Activated gamma-delta T cell treated with anti-CD3 and anti-CD28 coated beads, Interleukin-2, amount 50 U/mL, for 16 hours (primary cell): ENCODE measurements around the gene OVOL1.
"Not testable (repeated sequence)": the region's sequence is repeated elsewhere in the genome, so short reads cannot be mapped to it uniquely, and the experiment has no call there.

Source experiments
- DNase-seq: peaks from one replicate; pipeline ENCODE4 v3.0.0-alpha.2; 2020; ENCODE audit warnings: low read depth

Gene OVOL1

DNA sequence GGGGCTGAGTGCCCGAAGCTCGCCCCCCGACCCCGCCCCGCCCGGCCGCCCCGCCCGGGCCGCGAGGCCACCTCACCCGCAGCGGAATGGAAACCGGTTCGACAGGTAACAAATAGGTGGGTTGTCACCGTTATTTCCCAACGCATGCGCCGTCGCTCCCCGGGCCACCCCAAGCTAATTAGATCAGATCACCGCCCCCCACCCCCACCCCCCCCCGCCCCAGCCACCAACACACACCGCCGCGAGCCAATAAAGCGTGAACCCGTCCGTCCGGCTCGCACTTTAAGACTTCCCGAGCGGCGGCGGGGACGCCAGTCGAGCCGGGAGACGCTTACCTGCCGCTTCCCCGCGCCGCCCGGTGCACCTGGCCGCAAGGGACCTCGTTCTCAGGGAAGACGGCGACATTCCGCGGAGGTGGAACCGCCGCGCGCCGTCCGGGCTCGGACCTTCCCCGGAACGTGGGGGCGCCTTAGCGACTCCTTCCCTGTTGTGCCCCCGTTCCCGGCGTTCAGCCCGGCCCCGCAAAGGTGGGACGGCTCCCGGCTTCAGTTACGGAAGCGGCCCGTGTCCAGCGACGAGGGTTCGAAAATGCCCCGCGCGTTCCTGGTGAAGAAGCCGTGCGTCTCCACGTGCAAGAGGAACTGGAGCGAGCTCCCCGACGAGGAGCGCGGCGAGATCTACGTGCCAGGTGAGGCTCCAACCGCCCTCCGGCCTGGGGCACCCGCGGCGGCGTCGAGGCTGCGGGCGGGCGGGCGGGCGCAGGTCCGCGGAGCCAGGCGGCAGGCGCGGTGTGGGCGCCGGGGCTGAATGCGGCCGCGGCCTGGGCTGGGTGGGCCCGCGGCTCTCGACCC is at the start of gene OVOL1:
Gene OVOL1, plus strand, starts transcription at position 278 of the 851 bp plus-strand sequence. Its CDS starts 311 bp downstream, at position 589.
- DNase-seq, result no peak

DNA sequence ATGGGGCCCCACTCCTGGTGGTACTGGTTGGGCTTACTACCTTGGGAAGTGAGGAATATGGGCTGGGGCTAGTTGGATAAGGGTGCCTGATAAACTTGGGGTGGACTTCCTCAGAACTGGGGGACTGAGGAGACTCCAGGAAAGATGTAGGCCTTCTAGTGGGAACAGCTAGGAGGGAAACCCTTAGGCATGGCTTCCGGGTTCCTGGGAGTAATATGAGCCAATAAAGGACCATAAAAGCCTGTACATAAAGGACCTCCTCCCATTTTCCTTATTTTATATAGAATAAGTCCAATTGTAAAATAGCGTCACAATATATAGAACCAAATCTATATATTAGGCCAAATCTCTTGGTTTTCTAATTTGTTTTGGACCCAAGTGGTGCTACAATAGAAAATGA is 47.8 kb upstream of the OVOL1 start:
- no peak for DNase-seq

- no peak for DNase-seq
Observed at GRCh38 chr11:65741185-65741584, 45.7 kb upstream of the OVOL1 start.

- no peak for DNase-seq
Observed at GRCh38 chr11:65742353-65742752, 44.5 kb upstream of the OVOL1 start.

DNA sequence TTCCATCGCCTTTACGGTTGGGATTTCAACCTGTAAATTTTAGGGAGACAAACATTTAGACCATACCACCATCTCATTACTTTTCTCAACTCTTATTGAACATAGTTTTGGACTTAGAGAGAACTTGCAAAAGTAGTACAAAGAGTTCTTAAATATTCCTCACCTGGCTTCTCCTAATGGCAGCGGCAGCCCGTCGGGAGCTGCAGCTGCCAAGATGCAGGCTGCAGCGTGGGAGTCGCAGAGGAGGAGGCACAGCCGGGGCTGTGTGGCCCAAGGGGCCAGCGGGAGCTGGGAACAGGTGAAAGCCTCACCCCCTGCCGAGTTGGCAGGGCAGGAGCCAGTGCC is 43.2 kb upstream of the OVOL1 start:
- DNase-seq, result no peak

DNA sequence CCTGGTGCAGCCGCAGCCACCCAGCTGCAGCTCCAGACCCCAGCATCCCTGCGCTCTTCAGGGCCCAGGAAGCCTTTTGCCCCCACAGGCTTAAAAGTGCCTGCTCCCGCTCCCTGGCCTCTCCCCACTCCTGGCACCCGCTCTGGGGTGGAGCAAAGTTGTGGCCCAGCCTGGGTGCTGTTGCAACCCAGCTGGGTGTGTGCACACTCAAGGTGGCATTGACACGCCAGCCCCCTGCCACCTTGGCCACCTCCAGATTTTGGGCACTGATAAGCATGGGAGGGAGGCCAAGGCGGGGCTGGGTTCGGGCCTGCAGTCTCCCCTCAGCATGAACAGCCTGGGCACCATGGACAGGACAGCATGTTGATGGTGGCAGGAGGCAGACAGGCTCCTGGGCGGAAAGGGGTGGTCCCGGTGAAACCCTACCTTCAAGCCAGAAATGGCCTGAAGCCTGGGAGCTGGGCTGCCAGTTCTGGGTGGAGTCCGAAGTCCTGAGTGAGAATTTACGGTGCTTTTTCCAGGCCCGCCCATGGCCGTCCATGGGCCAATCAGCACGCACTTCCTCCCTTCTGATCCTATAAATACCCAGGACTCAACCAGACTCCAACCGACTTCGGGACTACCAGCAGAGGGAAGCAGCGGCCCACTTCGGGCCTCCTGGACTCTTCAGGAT is 42.7 kb upstream of the OVOL1 start:
- no peak for DNase-seq

GRCh38 chr11:65744699-65745042 is 42.2 kb upstream of the OVOL1 start:
- DNase-seq, result no peak

DNA sequence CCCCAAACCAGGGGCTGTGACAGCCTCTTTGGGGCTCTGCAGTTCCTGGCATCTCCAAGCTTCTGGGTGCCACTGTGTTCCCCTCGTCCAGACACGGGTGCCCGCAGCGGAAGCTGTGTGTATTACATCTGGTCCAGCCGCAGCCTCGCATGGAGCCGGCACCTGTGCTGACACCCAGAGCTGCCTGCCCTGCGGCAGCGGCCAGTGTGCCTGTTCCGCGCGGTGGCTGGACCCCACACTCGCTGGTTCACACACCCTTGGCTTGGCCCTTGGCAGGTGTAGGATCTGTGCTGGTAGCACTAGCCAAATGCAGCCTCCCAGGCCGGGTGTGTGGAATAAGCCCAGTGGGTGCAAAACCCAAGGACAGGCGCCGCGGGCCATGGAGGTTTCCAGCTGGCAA is 41.8 kb upstream of the OVOL1 start:
- no peak for DNase-seq

DNA sequence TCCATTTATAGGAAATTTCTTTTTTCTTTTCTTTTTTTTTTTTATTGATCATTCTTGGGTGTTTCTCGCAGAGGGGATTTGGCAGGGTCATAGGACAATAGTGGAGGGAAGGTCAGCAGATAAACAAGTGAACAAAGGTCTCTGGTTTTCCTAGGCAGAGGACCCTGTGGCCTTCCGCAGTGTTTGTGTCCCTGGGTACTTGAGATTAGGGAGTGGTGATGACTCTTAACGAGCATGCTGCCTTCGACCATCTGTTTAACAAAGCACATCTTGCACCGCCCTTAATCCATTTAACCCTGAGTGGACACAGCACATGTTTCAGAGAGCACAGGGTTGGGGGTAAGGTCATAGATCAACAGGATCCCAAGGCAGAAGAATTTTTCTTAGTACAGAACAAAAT is 24.7 kb upstream of the OVOL1 start:
- DNase-seq, result not testable (repeated sequence)

DNA sequence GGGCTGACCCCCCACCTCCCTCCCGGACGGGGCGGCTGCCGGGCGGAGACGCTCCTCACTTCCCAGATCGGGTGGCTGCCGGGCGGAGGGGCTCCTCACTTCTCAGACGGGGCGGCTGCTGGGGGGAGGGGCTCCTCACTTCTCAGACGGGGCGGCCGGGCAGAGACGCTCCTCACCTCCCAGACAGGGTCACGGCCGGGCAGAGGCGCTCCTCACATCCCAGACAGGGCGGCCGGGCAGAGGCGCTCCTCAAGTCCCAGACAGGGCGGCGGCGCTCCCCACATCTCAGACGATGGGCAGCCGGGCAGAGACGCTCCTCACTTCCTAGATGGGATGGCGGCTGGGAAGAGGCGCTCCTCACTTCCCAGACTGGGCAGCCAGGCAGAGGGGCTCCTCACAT is 24.0 kb upstream of the OVOL1 start:
- not testable (repeated sequence) for DNase-seq

DNA sequence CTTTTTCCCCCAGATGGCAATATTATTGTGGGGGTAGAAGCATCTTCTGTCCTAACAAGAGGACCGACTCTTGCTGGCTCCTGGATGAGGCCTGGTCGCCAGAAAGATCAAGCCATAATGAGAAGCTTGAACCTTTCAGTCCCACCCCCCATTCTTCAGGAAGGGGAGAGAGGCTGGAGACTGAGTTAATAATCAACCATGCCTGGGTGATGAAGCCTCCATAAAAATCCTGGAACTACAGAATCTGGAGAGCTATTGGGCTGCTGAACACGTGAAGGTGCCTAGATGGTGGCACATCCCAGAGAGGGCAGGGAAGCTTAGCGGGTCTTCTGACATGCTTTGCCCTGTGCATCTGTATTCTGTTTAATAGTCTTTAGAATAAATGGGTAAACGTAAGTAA is 22.4 kb upstream of the OVOL1 start:
- DNase-seq, result no peak

DNA sequence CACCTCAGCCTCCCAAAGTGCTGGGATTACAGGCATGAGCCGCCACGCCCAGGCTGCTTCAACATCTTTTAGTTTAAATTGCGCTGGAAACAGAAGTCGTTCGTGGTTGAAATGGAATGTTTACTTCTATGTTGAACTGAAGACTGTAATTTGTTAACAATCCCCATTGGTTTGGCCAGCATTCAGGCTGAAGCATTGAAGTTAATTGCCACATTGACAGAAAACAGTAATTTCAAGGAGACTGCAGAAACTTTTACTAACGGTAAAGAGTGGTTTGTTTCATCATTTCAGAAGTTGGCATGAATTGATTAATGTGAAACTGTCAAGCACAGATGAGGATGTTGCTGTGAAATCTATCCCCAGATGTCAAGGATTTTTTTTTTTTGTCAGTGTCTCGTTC is 20.3 kb upstream of the OVOL1 start:
- no peak for DNase-seq

- no peak for DNase-seq
Observed at GRCh38 chr11:65767406-65767805, 19.5 kb upstream of the OVOL1 start.

DNA sequence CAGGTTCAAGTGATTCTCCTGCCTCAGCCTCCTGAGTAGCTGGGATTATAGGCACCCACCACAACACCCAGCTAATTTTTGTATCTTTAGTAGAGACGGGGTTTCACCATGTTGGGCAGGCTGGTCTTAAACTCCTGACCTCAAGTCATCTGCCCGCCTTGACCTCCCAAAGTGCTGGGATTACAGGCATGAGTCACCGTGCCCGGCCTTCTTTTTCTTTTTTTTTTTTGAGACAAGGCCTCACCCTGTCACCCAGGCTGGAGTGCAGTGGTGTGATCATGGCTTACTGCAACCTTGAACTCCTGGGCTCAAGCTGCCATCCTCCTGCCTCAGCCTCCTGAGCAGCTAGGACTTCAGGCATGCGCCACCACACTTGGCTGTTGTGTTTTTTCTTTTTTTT is 19.1 kb upstream of the OVOL1 start:
- DNase-seq, result not testable (repeated sequence)

DNA sequence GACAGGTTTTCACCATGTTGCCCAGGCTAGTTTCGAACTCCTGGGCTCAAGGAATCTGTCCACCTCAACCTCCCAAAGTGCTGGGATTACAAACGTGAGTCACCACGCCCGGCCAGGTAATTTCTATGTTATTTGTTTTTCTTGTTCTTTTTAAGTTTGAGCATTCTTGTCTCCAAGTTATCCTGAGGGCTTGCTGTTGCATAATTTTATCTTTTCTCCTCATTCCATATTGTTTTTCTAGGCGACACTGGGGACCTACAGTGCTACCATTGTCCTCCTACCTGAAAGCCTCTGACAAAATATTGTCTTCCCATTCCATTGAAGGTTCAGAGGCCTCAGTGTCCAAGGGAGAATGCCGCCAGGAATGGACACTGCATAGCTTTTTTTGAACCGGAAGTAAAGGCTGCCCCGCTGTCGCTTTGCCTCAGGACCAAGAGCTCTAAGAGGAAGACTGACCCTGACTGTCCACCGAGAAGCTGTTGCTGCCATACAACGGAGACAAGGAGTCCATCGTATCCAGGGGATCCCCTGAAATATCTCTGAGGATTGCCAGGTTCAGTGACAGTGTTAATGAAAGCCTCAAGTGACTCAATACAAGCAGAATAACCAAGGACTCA is 15.8 kb upstream of the OVOL1 start:
- no peak for DNase-seq

DNA sequence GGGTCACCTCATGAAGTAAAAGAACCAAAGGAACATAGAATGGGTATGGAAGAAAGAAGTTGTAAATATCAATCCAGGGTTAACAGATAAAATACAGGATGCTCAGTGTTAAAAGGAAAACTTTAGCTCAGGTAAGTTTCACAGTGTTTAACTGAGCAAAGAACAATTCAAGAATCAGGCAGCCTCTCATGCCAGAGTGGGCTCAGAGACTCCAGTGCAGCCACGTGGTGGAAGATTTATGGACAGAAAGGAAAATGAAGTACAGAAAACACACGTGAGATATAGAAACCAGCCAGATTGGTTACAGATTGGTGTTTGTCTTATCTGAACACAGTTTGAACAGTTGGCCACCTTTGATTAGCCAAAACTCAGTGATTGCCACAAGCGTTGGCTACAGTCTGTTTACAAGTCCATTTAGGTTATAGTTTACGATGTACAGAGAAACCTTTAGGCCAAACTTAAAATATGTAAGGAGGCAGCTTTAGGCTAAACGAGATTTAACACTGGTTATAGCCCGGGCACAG is 15.2 kb upstream of the OVOL1 start:
- DNase-seq, result no peak

DNA sequence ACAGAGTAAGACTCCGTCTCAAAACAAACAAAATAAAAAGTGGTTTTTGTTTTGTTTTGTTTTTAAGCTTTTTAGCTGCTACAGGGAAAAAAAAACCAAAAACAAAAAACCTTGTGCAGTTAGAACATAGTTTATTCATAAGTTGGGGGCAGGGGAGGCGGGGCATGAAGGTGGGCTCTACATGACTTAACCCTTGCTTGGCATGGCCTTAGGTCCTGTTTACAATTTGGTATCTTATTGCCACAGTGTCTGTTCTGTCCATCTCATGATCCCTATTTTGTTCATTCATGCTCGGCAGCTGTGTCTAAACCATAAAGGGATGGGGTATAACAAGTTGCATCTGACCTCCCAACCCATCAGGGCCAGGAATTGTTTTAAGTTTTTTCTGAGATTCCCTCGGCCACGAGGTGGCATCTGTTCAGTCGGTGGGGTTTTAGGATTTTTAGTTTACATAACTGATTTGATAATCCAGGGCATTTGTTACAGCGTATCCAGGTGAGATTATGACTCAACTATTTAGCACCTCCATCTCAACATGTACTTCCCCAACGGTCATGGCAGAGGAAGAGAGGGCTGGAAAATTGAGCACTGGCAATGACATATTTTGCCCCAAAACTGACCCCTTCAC is 13.0 kb upstream of the OVOL1 start:
- DNase-seq, result no peak

DNA sequence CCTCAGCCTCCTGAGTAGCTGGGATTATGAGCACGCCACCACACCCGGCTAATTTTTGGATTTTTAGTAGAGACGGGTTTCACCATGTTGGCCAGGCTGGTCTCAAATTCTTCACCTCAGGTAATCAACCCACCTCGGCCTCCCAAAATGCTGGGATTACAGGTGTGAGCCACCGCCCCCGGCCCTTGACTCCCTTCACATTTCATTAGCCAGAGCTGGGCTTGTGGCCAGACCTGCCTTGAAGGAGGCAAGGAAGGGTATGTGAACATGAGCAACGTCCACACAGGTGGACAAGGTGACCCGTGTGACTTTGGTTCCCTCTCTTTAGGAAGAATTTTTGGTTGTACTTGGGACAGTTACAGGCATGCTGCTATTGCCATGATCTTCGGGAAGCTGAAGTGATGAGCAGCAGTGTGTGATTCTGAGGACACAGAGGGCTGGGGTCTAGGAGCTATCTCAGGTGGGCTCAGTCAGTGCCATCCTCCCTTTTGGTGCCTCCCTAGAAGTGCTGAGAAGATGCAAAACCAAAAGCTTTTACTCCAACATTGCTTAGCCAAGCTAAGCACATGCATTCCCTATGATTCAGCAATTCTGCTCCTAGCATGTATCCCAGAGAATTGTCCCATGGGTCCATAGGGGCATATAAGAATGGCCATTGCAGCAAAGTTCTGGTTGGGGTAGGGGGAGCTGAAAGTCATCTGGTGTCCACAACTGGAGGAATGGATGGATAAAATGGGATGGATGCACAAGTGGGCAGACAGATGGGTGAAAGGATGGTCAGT is 12.1 kb upstream of the OVOL1 start:
- DNase-seq, result no peak

GRCh38 chr11:65776196-65776595 is 10.7 kb upstream of the OVOL1 start:
- DNase-seq, result no peak

DNA sequence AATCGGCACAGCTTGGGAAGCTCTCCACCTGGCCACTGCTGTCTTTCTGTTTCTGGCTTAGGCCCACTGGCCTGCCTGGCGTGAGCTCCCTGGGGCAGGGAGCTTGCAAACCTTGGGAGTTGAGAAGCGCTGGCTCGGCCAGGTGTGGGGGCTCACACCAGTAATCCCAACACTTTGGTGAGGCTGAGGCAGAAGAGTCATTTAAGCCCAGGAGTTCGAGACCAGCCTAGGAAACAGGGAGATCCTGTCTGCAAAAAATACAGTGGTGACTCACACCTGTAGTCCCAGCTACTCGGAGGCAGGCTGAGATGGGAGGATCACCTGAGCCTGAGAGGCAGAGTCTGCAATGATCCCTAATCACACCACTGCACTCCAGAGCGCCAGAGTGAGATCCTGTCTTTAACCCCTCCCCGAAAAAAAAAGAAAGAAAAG is 10.1 kb upstream of the OVOL1 start:
- no peak for DNase-seq

- no peak for DNase-seq
Observed at GRCh38 chr11:65777241-65777640, 9.6 kb upstream of the OVOL1 start.
